GM13977 (cell line): ENCODE measurements around the gene MSX1.

Experiments
- DNase-seq: peaks from one replicate; pipeline ENCODE4 v3.0.0; 2012; ENCODE audit warnings: low spot score
- CTCF ChIP-seq: IDR thresholded peaks from 2 replicates; pipeline ENCODE4 v1.5.1; 2012; ENCODE audit warnings: mild to moderate bottlenecking, control low read depth; ENCODE audit not compliant: insufficient read depth; ENCODE audit errors: extremely low read depth, missing control alignments
- in situ Hi-C: fragments of 300-500 bp; cut with MboI; formaldehyde crosslinking; loops from one replicate; pipeline ENCODE4 v1.12.0; 2022; ENCODE audit warnings: low sequenced_read_pairs, low pct_unique_long_range_greater_than_20kb, mixed read lengths, inconsistent platforms; ENCODE audit not compliant: unreplicated experiment

MSX1 gene

DNA sequence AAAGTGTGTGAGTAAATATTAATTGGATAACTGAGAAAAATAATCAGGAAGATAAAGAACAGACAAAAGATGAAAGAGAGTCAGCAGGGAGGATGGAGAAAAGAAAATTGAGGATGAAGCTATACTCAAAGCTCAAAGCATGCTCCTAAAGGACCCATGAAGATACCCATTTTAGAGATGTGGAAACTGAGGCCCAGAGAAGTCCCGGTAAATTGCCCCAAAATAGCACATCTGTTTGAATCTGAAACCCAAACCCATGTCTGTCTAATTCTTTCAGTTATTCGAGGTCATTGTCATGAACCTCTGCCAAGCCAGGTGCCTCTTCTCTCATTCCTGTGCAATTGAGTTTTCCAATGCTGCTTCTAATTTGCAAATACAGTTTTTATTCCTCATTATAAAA lies 29.6 kb upstream of the MSX1 start:
- in situ Hi-C loops, result no loop called here
- TF ChIP-seq CTCF, result no peak
- DNase-seq, result no peak

- DNase-seq, result no peak
- no peak for TF ChIP-seq CTCF
- in situ Hi-C loops, result no loop called here
Observed at GRCh38 chr4:4831266-4831665, 28.2 kb upstream of the MSX1 start.

- no peak for DNase-seq
- TF ChIP-seq CTCF, result no peak
- in situ Hi-C loops, result no loop called here
Observed at GRCh38 chr4:4831825-4832224, 27.6 kb upstream of the MSX1 start.

GRCh38 chr4:4836044-4836443 lies 23.4 kb upstream of the MSX1 start:
- TF ChIP-seq CTCF, result no peak
- in situ Hi-C loops, result no loop called here
- no peak for DNase-seq

- no peak for DNase-seq
- TF ChIP-seq CTCF, result no peak
- in situ Hi-C loops, result no loop called here
Observed at GRCh38 chr4:4837316-4837715, 22.1 kb upstream of the MSX1 start.

DNA sequence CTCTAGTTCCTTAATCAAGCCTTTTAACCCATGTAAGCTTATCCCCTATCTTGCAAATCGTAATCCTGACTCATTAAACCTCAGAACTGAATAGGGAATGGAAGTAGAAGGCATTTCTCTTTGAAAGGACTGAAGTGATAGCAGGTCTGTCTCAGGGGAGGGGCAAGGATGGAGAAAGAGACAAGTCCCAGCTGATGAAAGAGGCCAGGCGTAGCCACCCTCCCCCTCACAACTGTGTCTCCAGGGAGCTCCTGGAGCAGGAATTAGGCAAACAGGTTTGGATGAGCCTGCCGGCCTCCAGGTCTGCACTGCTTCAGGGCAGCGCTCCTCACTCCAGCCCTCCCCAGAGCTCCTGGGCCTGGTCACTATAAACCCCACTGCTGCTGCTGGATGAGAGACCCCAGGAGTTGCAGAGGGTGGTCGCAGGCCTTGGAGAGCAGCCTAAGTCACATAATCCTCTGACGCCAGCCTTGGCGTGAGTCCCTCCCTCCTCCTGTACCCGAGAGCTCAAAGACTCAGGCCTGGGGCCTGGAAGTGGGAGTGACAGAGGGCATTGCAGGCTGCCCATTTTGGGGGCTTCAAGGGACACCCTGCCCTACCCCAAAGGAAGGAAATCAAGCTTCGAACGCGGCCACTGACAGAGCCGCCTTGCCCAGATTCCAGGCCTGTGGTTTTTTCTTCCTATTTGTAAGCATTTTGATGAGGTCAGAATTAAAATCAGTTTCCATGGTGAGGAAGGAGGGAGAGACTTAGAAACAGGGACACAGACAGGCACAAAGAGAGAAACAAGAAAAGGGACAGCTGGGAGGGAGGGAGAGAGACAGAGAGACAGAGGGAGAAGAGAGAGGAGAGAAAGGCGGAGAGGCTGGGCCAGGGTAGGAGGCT lies 21.2 kb upstream of the MSX1 start:
- no peak for DNase-seq
- TF ChIP-seq CTCF, result no peak
- in situ Hi-C loops, result no loop called here
